Neural cell (in vitro differentiated cells): ENCODE results near the gene TFF2. TPM values are rescaled to one million over a fixed set of nuclear protein-coding genes. Genes with fewer than 3 reads are reported as not detected.

Source experiments
- H2AFZ ChIP-seq: fragments of 200-600, 300-800 bp; sonication (generic), shearing (Covaris generic); 2 replicates; pipeline ENCODE4 v1.6.0; 2014; ENCODE audit warnings: low read depth, mild to moderate bottlenecking, antibody characterized with exemption, low read length, moderate library complexity
- H3F3A ChIP-seq: fragments of 200-600 bp; shearing (Covaris generic); 2 replicates; pipeline ENCODE4 v1.6.1; 2016; ENCODE audit warnings: mild to moderate bottlenecking, moderate library complexity, mixed read lengths, antibody characterized with exemption, low read length; ENCODE audit not compliant: insufficient read depth, poor library complexity, severe bottlenecking
- H3K27ac ChIP-seq: fragments of 200-600, 300-800 bp; sonication (generic), shearing (Covaris generic); 2 replicates; pipeline ENCODE4 v1.5.1; 2014; ENCODE audit warnings: mild to moderate bottlenecking, low read length, moderate library complexity
- H3K27me3 ChIP-seq: fragments of 300-800, 200-600 bp; sonication (generic), shearing (Covaris generic); 2 replicates; pipeline ENCODE4 v1.6.0; 2014; ENCODE audit warnings: mild to moderate bottlenecking, low read depth, low read length, moderate library complexity; ENCODE audit not compliant: insufficient read depth
- H3K36me3 ChIP-seq: fragments of 300-800, 200-600 bp; sonication (generic), shearing (Covaris generic); 2 replicates; pipeline ENCODE4 v1.5.1; 2014; ENCODE audit warnings: mild to moderate bottlenecking, antibody characterized with exemption, low read length, moderate library complexity; ENCODE audit not compliant: insufficient read depth
- H3K4me2 ChIP-seq: fragments of 300-800, 200-600 bp; sonication (generic), shearing (Covaris generic); 2 replicates; pipeline ENCODE4 v1.6.0; 2014; ENCODE audit warnings: mild to moderate bottlenecking, low read length
- H3K4me3 ChIP-seq: fragments of 300-800, 200-600 bp; sonication (generic), shearing (Covaris generic); 2 replicates; pipeline ENCODE4 v1.5.1; 2014; ENCODE audit warnings: mild to moderate bottlenecking, low read length, moderate library complexity
- H3K79me2 ChIP-seq: fragments of 200-600 bp; shearing (Covaris generic); replicated peaks from 2 replicates; pipeline ENCODE4 v1.6.0; 2014; ENCODE audit warnings: mild to moderate bottlenecking, low read length, moderate library complexity; ENCODE audit not compliant: insufficient read depth
- H3K9ac ChIP-seq: fragments of 300-800, 200-600 bp; sonication (generic), shearing (Covaris generic); 2 replicates; pipeline ENCODE4 v1.6.1; 2016; ENCODE audit warnings: mild to moderate bottlenecking, low read length, mixed read lengths
- H3K9me2 ChIP-seq: fragments of 200-600 bp; shearing (Covaris generic); 2 replicates; pipeline ENCODE4 v1.6.1; 2016; ENCODE audit warnings: mild to moderate bottlenecking, low read length, mixed read lengths; ENCODE audit not compliant: insufficient read depth
- H3K9me3 ChIP-seq: fragments of 200-600, 300-800 bp; sonication (generic), shearing (Covaris generic); 2 replicates; pipeline ENCODE4 v1.6.1; 2016; ENCODE audit warnings: mild to moderate bottlenecking, mixed run types, low read length, moderate library complexity, mixed read lengths
- H4K20me1 ChIP-seq: fragments of 200-600 bp; shearing (Covaris generic); 2 replicates; pipeline ENCODE4 v1.6.1; 2016; ENCODE audit warnings: mild to moderate bottlenecking, mixed run types; ENCODE audit not compliant: insufficient read depth
- CTCF ChIP-seq: fragments of 450-650 bp; IDR thresholded peaks from 2 replicates; pipeline ENCODE4 v1.5.1; 2014; ENCODE audit warnings: antibody characterized with exemption, mild to moderate bottlenecking, moderate library complexity; ENCODE audit not compliant: poor library complexity, severe bottlenecking
- EP300 ChIP-seq: fragments of 450-650 bp; conservative IDR thresholded peaks from 2 replicates; pipeline ENCODE4 v1.6.1; 2014; ENCODE audit warnings: antibody characterized with exemption, mild to moderate bottlenecking, moderate library complexity; ENCODE audit not compliant: poor library complexity, severe bottlenecking
- EZH2 ChIP-seq: fragments of 200-600, 300-800 bp; shearing (Covaris generic), sonication (generic); IDR thresholded peaks from 2 replicates; pipeline ENCODE4 v1.6.1; 2014; ENCODE audit warnings: antibody characterized with exemption, low read length, borderline replicate concordance, mild to moderate bottlenecking; ENCODE audit not compliant: insufficient read depth, poor library complexity, severe bottlenecking
- MXI1 ChIP-seq: fragments of 450-650 bp; conservative IDR thresholded peaks from 2 replicates; pipeline ENCODE4 v1.6.1; 2014; ENCODE audit warnings: antibody characterized with exemption, mild to moderate bottlenecking; ENCODE audit not compliant: poor library complexity, severe bottlenecking
- POLR2AphosphoS5 ChIP-seq: IDR thresholded peaks from 2 replicates; pipeline ENCODE4 v1.6.1; 2012
- RAD21 ChIP-seq: fragments of 450-650 bp; conservative IDR thresholded peaks from 2 replicates; pipeline ENCODE4 v1.6.1; 2014; ENCODE audit warnings: antibody characterized with exemption, mild to moderate bottlenecking, moderate library complexity
- REST ChIP-seq: IDR thresholded peaks from 2 replicates; pipeline ENCODE4 v1.6.1; 2012; ENCODE audit warnings: borderline replicate concordance
- SMC3 ChIP-seq: fragments of 450-650 bp; conservative IDR thresholded peaks from 2 replicates; pipeline ENCODE4 v1.6.1; 2014; ENCODE audit warnings: antibody characterized with exemption, mild to moderate bottlenecking, moderate library complexity; ENCODE audit not compliant: poor library complexity
- TAF1 ChIP-seq: IDR thresholded peaks from 2 replicates; pipeline ENCODE4 v1.6.1; 2012; ENCODE audit warnings: low read depth
- polyA plus RNA-seq: library from polyadenylated mRNA; depleted of rRNA; stranded (reverse); fragments of >200 nt; gene quantifications from 2 replicates; pipeline ENCODE4 v1.2.3, GENCODE V29; 2014

TFF2 gene
- polyA plus RNA-seq, 1 donor from 2014 or later = not detected

- Histone ChIP-seq H3K9me2 (no peaks in the 10 kb centered on the region), H3K9me3 (no peaks in the 10 kb centered on the region), H3F3A (no peaks in the 10 kb centered on the region), H4K20me1 (no peaks in the 10 kb centered on the region), H3K9ac (peak overlapping the region; percentile 23), H3K79me2 (no peaks in the 10 kb centered on the region), H3K4me2 (no peak overlapping the region), H2AFZ (no peak overlapping the region), H3K36me3 (no peaks in the 10 kb centered on the region), H3K4me3 (peak overlapping the region; percentile 49), H3K27me3 (no peaks in the 10 kb centered on the region), H3K27ac (no peak overlapping the region)
- TF ChIP-seq EP300 (no peak), POLR2AphosphoS5 (no peak), TAF1 (no peak), RAD21 (no peak), CTCF (no peak), EZH2 (no peak), REST (no peak), MXI1 (no peak), SMC3 (no peak)
Observed at GRCh38 chr21:42308914-42309752, 41.7 kb downstream of the TFF2 start.

GRCh38 chr21:42308161-42308913, 42.5 kb downstream of the TFF2 start:
- H3K9me2 ChIP-seq = no peaks in the 10 kb centered on the region
- H3K27me3 ChIP-seq = no peaks in the 10 kb centered on the region
- no peak overlapping the region for H3K4me2 ChIP-seq
- no peak overlapping the region for H3K9ac ChIP-seq
- no peak overlapping the region for H3K4me3 ChIP-seq
- H3K79me2 ChIP-seq = no peaks in the 10 kb centered on the region
- no peaks in the 10 kb centered on the region for H3K9me3 ChIP-seq
- H2AFZ ChIP-seq = no peak overlapping the region
- H3F3A ChIP-seq = no peaks in the 10 kb centered on the region
- no peak for TF ChIP-seq RAD21
- TF ChIP-seq EZH2 = no peak
- TF ChIP-seq MXI1 = no peak
- TF ChIP-seq CTCF = no peak
- no peak for TF ChIP-seq SMC3
- TF ChIP-seq POLR2AphosphoS5 = no peak
- no peak for TF ChIP-seq TAF1
- no peak for TF ChIP-seq EP300
- TF ChIP-seq REST = no peak
- H3K36me3 ChIP-seq = no peaks in the 10 kb centered on the region
- no peaks in the 10 kb centered on the region for H4K20me1 ChIP-seq
- no peak overlapping the region for H3K27ac ChIP-seq
